ENCODE results near the gene RPS6KB2. TPM values are rescaled to one million over a fixed set of nuclear protein-coding genes. Genes with fewer than 3 reads are reported as not detected.

RPS6KB2 gene
- polyA plus RNA-seq, 1 donor: 40.3 TPM

DNA sequence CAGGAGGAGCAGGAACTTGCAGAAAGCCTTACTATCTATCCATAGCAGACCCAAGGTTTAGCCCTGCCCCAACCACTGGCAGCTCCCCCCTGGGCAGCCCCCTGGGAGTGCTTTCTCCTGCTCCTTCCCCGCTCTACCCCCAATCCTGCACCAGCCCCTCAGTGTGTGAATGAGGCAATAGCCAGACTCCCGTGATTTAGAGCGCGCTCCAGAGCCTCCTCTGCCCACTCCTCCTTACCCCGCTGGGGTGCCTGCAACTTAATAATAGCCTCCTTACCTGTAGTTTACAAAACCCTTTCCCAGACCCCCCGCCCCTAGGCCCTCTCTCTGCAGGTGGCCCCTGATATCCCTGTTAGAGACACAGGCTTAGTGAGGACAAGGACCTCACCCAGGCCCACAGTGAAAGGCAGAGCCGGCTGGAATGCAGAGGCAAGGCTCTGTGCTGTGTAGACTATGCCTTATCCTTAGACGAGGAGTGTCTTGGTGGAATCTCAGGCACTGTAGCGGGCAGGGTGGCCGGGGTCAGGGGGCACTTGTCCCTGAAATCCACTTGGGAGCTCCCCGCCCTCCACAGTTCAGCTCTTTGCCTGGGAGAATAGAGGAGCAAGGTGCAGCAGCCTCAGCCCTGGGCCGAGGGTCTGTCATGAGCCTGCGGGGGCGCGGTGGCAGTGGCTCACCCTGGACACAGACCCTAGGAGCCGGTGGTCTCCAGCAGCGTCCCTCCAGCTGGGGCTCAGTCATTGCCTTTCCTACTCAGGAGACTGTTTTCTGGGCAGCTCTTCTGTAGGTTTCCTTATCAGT, 17.1 kb upstream of the RPS6KB2 start:
- Histone ChIP-seq H3K9me3 (ENCODE audit: control insufficient read depth, low read depth, low read length) (no peaks in the 10 kb centered on the region), H3K36me3 (ENCODE audit: control insufficient read depth, insufficient read depth, low read length) (no peaks in the 10 kb centered on the region), H3K27ac (ENCODE audit: low read length) (no peak overlapping the region), H3K4me3 (ENCODE audit: low read length) (no peak overlapping the region), H3K4me1 (ENCODE audit: control insufficient read depth, insufficient read depth, low read length) (peaks cover 7% of the 10 kb centered on the region), H3K27me3 (ENCODE audit: control insufficient read depth, insufficient read depth, low read length) (peaks cover 38% of the 10 kb centered on the region)
- DNase-seq: no peak
- WGBS (ENCODE audit: insufficient coverage, low lambda C conversion rate): no CpG with 5 or more reads among the region's 17 CpGs

DNA sequence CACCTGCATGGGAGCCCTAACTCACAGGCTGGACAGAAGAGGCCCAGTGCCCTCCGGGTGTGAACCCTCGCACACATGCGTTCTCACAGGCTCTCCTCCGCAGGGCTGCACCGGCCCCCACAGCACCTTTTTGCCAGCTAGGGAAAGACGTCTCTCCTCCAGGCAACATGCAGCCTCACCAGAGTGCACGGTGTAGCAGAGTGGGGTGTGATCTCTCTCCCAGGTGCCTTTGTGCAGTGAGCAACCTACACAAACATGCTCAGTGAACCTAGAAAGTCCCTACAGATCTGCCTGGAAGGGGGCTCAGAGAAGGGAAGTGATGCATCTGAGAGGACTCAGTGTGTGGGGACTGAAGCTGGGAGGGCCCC, 16.5 kb upstream of the RPS6KB2 start:
- Histone ChIP-seq H3K4me1 (ENCODE audit: control insufficient read depth, insufficient read depth, low read length) (peaks cover 11% of the 10 kb centered on the region), H3K4me3 (ENCODE audit: low read length) (no peak overlapping the region), H3K27ac (ENCODE audit: low read length) (no peak overlapping the region), H3K36me3 (ENCODE audit: control insufficient read depth, insufficient read depth, low read length) (no peaks in the 10 kb centered on the region), H3K9me3 (ENCODE audit: control insufficient read depth, low read depth, low read length) (no peaks in the 10 kb centered on the region), H3K27me3 (ENCODE audit: control insufficient read depth, insufficient read depth, low read length) (peaks cover 41% of the 10 kb centered on the region)
- DNase-seq: no peak
- no CpG with 5 or more reads among the region's 7 CpGs for WGBS (ENCODE audit: insufficient coverage, low lambda C conversion rate)

- H3K4me1 ChIP-seq (ENCODE audit: control insufficient read depth, insufficient read depth, low read length): peaks cover 11% of the 10 kb centered on the region
- WGBS (ENCODE audit: insufficient coverage, low lambda C conversion rate): no CpG with 5 or more reads among the region's 9 CpGs
These were observed 15.7 kb upstream of the RPS6KB2 start for GRCh38 chr11:67412495-67413179.

GRCh38 chr11:67413266-67413849, 14.9 kb upstream of the RPS6KB2 start:
- 43% methylated on average over 1 of the region's 2 CpGs for WGBS (ENCODE audit: insufficient coverage, low lambda C conversion rate)
- Histone ChIP-seq H3K9me3 (ENCODE audit: control insufficient read depth, low read depth, low read length) (peaks cover 4% of the 10 kb centered on the region), H3K27me3 (ENCODE audit: control insufficient read depth, insufficient read depth, low read length) (peaks cover 38% of the 10 kb centered on the region), H3K27ac (ENCODE audit: low read length) (no peak overlapping the region), H3K4me3 (ENCODE audit: low read length) (no peak overlapping the region), H3K36me3 (ENCODE audit: control insufficient read depth, insufficient read depth, low read length) (no peaks in the 10 kb centered on the region), H3K4me1 (ENCODE audit: control insufficient read depth, insufficient read depth, low read length) (peaks cover 11% of the 10 kb centered on the region)
- no peak for DNase-seq

More at GRCh38 chr11:67412495-67413179, 15.7 kb upstream of the RPS6KB2 start:
- no peaks in the 10 kb centered on the region for H3K36me3 ChIP-seq (ENCODE audit: control insufficient read depth, insufficient read depth, low read length)
- H3K9me3 ChIP-seq (ENCODE audit: control insufficient read depth, low read depth, low read length): peaks cover 4% of the 10 kb centered on the region
- no peak for DNase-seq
- no peak overlapping the region for H3K4me3 ChIP-seq (ENCODE audit: low read length)
- no peak overlapping the region for H3K27ac ChIP-seq (ENCODE audit: low read length)
- H3K27me3 ChIP-seq (ENCODE audit: control insufficient read depth, insufficient read depth, low read length): peaks cover 41% of the 10 kb centered on the region

- Histone ChIP-seq H3K27me3 (ENCODE audit: control insufficient read depth, insufficient read depth, low read length) (peaks cover 25% of the 10 kb centered on the region), H3K4me3 (ENCODE audit: low read length) (no peak within 1 kb of the TSS), H3K36me3 (ENCODE audit: control insufficient read depth, insufficient read depth, low read length) (no peaks in the 10 kb centered on the region), H3K9me3 (ENCODE audit: control insufficient read depth, low read depth, low read length) (peaks cover 4% of the 10 kb centered on the region), H3K27ac (ENCODE audit: low read length) (no peak within 1 kb of the TSS), H3K4me1 (ENCODE audit: control insufficient read depth, insufficient read depth, low read length) (peaks cover 18% of the 10 kb centered on the region)
- no peak for DNase-seq
- whole genome bisulfite sequencing (ENCODE audit: insufficient coverage, low lambda C conversion rate): no CpG with 5 or more reads among the region's 67 CpGs
These were observed 12.6 kb upstream of the RPS6KB2 start, which contains the start of gene CARNS1 for GRCh38 chr11:67415501-67416304. Gene CARNS1 (plus strand): TSS chr11:67415678. CDS start chr11:67416200, 522 bp downstream.

DNA sequence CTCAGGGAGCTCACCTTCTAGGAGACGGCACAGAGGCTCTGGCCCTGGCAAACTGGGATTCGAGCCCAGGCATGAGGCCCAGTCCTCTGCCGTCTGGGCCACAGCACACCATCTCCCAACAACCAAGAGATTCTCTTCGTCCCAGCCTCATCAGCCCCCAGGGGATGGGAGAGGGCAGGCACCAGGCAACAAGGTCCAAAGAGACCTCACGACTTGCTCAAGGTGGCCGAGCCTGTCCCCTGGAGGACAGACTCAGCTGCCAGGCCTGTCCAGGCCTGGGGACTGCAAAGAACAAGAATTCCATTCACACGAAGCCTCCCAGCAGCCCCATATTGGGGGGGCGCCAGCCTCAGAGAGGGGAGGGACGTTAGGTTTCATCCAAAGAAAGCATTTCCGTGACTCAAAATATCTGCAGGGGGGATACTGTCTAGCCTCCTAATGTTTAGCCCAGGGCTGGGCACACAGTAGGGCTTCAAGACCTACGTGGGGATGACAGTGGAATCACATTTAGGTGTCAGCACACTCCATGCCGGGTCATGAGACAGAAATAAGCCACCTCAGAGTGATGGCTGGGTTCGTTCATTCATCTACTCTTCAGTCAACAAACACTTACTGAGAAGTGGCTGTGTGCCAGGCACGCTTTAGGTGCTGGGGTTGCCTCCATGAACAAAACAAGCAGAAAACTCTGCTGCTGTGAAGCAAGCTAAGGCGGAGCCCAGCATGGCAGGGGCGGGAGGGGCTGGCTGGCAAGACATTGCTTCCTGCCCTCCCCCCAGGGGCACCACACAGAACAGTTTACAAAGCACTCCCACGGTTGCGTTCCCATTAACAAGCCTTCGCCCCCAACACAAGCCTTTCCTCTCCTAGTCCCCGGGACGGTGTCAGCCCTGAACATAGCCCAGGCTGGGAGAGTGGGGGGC, 11.6 kb upstream of the RPS6KB2 start:
- Histone ChIP-seq H3K27me3 (ENCODE audit: control insufficient read depth, insufficient read depth, low read length) (peaks cover 19% of the 10 kb centered on the region), H3K36me3 (ENCODE audit: control insufficient read depth, insufficient read depth, low read length) (no peaks in the 10 kb centered on the region), H3K4me3 (ENCODE audit: low read length) (no peak overlapping the region), H3K9me3 (ENCODE audit: control insufficient read depth, low read depth, low read length) (peaks cover 4% of the 10 kb centered on the region), H3K27ac (ENCODE audit: low read length) (no peak overlapping the region), H3K4me1 (ENCODE audit: control insufficient read depth, insufficient read depth, low read length) (peaks cover 18% of the 10 kb centered on the region)
- 60% methylated on average over 2 of the region's 21 CpGs for WGBS (ENCODE audit: insufficient coverage, low lambda C conversion rate)
- no peak for DNase-seq

GRCh38 chr11:67417425-67417824, 10.9 kb upstream of the RPS6KB2 start:
- WGBS (ENCODE audit: insufficient coverage, low lambda C conversion rate): no CpG with 5 or more reads among the region's 12 CpGs

GRCh38 chr11:67418476-67419281, 9.6 kb upstream of the RPS6KB2 start:
- WGBS (ENCODE audit: insufficient coverage, low lambda C conversion rate): no CpG with 5 or more reads among the region's 26 CpGs
- Histone ChIP-seq H3K4me3 (ENCODE audit: low read length) (no peak overlapping the region), H3K27me3 (ENCODE audit: control insufficient read depth, insufficient read depth, low read length) (peaks cover 16% of the 10 kb centered on the region), H3K27ac (ENCODE audit: low read length) (no peak overlapping the region), H3K4me1 (ENCODE audit: control insufficient read depth, insufficient read depth, low read length) (peaks cover 21% of the 10 kb centered on the region), H3K36me3 (ENCODE audit: control insufficient read depth, insufficient read depth, low read length) (no peaks in the 10 kb centered on the region), H3K9me3 (ENCODE audit: control insufficient read depth, low read depth, low read length) (peaks cover 4% of the 10 kb centered on the region)
- DNase-seq: no peak

More at GRCh38 chr11:67417425-67417824, 10.9 kb upstream of the RPS6KB2 start:
- Histone ChIP-seq H3K4me3 (ENCODE audit: low read length) (no peak overlapping the region), H3K27ac (ENCODE audit: low read length) (no peak overlapping the region), H3K4me1 (ENCODE audit: control insufficient read depth, insufficient read depth, low read length) (peaks cover 18% of the 10 kb centered on the region), H3K36me3 (ENCODE audit: control insufficient read depth, insufficient read depth, low read length) (no peaks in the 10 kb centered on the region), H3K27me3 (ENCODE audit: control insufficient read depth, insufficient read depth, low read length) (peaks cover 16% of the 10 kb centered on the region), H3K9me3 (ENCODE audit: control insufficient read depth, low read depth, low read length) (peaks cover 4% of the 10 kb centered on the region)
- DNase-seq: no peak
